HG03039 (cell line): Measurements from ENCODE around the gene ODF2L.
A peak's percentile ranks its signal among the peaks of the same experiment; 100 is the strongest.

ENCODE experiments used
- ATAC-seq: cut with Tn5 transposase; IDR thresholded peaks from one replicate; pipeline ENCODE4 v1.9.1; 2021; ENCODE audit warnings: mild to moderate bottlenecking, moderate library complexity; ENCODE audit not compliant: unreplicated experiment

ODF2L gene, protein sequence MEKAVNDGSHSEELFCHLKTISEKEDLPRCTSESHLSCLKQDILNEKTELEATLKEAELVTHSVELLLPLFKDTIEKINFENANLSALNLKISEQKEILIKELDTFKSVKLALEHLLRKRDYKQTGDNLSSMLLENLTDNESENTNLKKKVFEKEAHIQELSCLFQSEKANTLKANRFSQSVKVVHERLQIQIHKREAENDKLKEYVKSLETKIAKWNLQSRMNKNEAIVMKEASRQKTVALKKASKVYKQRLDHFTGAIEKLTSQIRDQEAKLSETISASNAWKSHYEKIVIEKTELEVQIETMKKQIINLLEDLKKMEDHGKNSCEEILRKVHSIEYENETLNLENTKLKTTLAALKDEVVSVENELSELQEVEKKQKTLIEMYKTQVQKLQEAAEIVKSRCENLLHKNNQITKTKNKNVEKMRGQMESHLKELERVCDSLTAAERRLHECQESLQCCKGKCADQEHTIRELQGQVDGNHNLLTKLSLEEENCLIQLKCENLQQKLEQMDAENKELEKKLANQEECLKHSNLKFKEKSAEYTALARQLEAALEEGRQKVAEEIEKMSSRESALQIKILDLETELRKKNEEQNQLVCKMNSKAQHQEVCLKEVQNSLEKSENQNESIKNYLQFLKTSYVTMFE

DNA sequence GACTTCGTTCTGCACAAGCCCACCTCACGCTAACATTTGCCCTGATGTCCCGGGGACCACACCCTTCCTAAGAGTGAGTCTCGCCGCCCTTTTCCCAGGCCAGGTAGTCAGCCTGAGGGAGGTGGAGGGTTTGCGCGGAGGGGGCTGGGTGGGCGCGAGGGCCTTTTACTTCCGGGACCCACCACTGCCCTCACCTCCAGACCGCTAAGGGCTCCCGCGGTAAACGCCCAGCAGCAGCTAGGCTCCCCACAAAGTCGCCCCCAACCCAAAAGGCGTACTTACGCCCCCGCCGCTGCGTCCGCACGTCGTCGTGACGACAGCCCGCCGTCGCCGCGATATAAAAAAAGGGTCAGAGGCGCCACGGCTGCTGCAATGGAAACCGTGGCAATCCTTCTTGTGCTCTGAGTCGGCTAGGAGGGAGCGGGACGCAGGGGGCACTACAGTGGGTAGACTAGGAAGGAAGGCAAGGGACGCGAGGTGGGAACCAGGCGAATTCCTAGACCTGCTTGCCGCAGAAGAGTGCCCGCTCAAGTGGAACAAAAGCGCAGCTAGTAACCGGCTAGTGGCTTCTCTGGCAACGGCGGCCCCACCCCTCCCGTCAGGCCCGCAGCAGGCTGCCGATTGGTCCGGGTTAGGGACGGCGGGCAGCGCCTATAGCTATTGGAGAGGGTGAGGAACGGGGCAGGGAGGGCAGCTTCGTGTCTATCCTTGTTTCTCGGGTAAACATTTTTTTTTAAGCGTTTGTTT lies at the start of gene ODF2L:
ODF2L (minus strand) TSS at position 573 of the 747 bp plus-strand sequence. CDS start 9,296 bp downstream, outside the sequence.
- peak; percentile 100 for ATAC-seq

- ATAC-seq: no peak
These were observed 49.8 kb upstream of the ODF2L start for GRCh38 chr1:86445919-86446318.

DNA sequence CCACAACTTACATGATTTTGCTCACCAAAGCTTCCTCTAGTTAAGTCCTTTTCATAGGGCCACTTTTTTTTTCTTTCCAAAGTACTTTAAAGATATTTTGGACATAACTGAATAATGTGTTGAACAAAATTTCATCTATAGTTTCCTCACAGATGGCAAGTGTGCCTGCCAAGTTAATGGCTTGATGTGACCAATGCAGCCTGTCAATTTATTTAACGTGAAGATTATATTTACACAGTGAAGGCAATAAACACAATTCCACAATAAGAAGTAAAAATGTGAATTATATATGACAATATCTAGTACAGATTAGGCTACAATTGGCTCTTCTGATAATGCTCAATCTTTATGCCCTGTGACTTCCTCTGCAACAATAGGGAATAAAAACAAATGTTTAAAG lies 45.9 kb upstream of the ODF2L start:
- no peak for ATAC-seq

DNA sequence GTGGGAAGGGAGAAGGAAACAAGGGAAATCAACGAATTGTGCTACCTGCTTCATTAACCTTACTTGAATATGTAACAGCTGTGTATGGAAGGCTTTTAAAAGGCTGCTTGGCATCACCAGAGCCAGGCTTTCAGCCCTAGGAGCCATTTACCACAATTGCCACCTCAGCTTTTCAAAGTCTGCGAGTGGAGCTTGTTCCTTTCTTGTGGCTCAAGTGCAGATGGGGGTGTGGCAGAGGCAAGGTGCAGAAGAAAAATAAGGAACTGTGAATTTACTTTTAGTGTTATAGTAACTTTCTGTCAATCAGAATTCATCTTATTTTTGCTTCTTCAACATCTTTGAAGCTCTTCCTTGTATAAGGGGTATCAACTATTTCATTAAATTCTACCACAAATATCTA lies 45.5 kb upstream of the ODF2L start:
- ATAC-seq: no peak

DNA sequence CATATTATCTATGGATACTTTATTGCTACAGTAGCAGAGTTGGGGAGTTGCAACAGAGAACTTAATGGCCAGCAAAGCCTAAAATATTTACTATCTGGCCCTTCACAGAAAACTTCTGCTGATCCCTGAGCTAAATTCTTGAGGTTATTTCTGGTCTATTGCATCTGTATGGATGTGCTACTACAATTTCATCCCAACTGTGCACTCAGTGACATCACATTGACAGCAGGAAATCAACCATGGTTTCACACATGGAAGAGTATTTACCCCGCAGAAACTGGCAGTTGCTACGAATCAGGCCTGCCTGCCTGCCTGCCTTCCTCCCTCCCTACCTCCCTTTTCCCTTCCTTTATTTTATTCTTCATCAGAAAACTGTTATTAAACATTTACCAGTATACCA lies 39.9 kb upstream of the ODF2L start:
- no peak for ATAC-seq

GRCh38 chr1:86435327-86435726 lies 39.2 kb upstream of the ODF2L start:
- no peak for ATAC-seq

- ATAC-seq: no peak
These were observed 37.9 kb upstream of the ODF2L start for GRCh38 chr1:86434059-86434458.

GRCh38 chr1:86430376-86430775 lies 34.3 kb upstream of the ODF2L start:
- ATAC-seq: no peak

GRCh38 chr1:86429835-86430234 lies 33.7 kb upstream of the ODF2L start:
- ATAC-seq: no peak

GRCh38 chr1:86429122-86429725 lies 33.1 kb upstream of the ODF2L start:
- ATAC-seq: no peak

GRCh38 chr1:86423873-86424272 lies 27.8 kb upstream of the ODF2L start, which contains the start of gene CLCA2:
TSS of gene CLCA2 (plus strand) at chr1:86424171. CDS start at chr1:86424248, 77 bp downstream.
- no peak for ATAC-seq

- ATAC-seq: no peak
These were observed 27.4 kb upstream of the ODF2L start for GRCh38 chr1:86423473-86423872.

- ATAC-seq: no peak
These were observed 25.6 kb upstream of the ODF2L start for GRCh38 chr1:86421601-86422280.

GRCh38 chr1:86419277-86419903 lies 23.3 kb upstream of the ODF2L start:
- peak; percentile 76 for ATAC-seq

DNA sequence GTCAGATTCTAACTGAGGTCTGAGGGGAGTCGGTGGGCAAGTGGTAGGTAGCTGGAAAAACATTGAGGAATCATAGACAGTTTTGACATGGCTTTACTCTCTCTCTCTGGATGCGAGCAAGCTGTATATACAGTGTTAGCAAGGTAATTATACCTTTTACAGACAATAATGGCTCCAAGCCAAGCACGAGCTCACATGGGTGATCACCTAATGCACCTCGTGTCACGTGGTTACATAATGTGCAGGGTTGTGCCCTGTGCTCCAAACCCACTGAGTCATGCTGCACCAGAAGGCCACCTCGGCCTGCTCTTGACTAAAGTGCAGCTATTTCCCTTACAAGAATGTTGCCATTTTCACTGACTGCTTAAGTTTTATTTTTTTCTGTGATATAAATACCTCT lies 20.2 kb upstream of the ODF2L start:
- ATAC-seq: no peak

- no peak for ATAC-seq
These were observed 14.8 kb upstream of the ODF2L start for GRCh38 chr1:86410879-86411278.

DNA sequence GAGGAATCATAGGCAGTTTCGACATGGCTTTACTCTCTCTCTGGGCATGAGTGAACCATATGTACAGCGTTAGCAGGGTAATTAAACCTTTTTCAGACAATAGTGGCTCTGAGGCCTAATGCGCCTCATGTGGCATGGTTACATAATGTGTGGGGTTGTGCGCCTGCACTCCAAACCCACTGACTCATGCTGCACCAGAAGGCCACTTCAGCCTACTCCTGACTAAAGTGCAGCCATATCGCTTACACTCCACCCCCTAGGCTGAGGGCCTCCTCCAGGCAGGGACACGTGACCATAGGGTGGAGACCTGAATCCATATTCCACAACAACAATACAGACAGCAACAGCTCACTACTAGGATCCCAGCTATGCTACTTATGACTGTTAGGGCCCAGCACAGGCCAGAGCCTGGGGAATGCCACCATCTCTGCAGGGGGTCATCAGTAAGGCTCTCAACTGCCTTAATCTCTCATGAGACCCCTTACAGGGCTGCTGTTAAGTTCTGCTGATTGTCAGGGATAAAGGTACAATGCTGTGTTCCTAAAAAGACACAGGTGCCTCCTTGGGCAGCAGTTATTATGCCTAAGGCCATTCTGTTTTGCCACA lies 13.4 kb upstream of the ODF2L start:
- ATAC-seq: no peak

DNA sequence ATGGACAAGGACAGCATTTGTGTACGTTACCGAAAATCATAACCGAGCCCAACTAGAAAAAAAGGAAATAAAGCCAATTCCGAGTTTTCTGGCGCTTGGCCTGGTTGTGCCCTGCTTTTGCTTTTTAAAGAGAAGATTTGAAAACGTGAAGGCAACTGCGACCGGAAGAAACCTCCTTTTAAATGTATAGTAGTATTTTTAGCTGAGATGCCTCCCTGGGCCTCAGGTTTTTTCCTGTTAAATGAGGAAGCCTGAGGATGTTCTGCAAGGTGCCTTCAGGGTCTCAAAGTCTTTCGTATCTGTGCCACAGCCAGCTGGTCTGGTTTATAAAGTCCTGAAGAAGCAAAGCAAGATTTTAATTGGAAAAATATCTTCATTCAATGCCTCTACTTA lies 371 bp upstream of the ODF2L start:
- peak; percentile 5 for ATAC-seq

- no peak for ATAC-seq
These were observed 1.7 kb downstream of the ODF2L start for GRCh38 chr1:86394416-86394815.

DNA sequence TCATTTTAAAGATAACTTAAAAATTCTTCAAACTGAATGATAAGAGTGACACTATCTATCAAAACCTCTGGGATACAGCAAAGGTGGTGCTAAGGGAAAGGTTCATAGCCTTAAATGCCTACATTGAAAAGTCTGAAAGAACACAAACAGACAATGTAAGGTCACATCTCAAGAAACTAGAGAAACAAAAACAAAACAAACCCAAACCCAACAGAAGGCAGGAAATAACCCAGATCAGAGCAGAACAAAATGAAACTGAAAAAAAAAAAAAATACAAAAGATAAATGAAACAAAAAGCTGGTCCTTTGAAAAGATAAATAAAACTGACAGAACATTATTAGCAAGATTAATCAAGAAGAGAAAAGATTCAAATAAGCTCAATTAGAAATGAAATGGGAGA lies 6.8 kb downstream of the ODF2L start:
- ATAC-seq: peak; percentile 84
